Measurements from ENCODE around the gene GTSF1L.
"Not testable (repeated sequence)": the region's sequence is repeated elsewhere in the genome, so short reads cannot be mapped to it uniquely, and the experiment has no call there.

GTSF1L gene

GRCh38 chr20:43761386-43762340 lies 34.9 kb upstream of the GTSF1L start:
- ATAC-seq = no peak
- TF ChIP-seq POU6F1 (CRISPR knock-in tag; IDR thresholded peaks at IDR 0.05; ENCODE audit: borderline replicate concordance, low read depth) (no peak), TSHZ2 (CRISPR knock-in tag; IDR thresholded peaks at IDR 0.05) (no peak), ARNTL (CRISPR knock-in tag; IDR thresholded peaks at IDR 0.05; ENCODE audit: borderline replicate concordance, low read depth) (no peak)

GRCh38 chr20:43757888-43758287 lies 31.1 kb upstream of the GTSF1L start:
- ATAC-seq = not testable (repeated sequence)

GRCh38 chr20:43755851-43756250 lies 29.0 kb upstream of the GTSF1L start:
- ATAC-seq = no peak; the same call in 2 of the 3 replicates
- TF ChIP-seq ZFP3 (CRISPR knock-in tag; IDR thresholded peaks at IDR 0.05) (no peak), BACH2 (CRISPR knock-in tag; IDR thresholded peaks at IDR 0.05; ENCODE audit: borderline replicate concordance) (no peak), ISL1 (CRISPR knock-in tag; IDR thresholded peaks at IDR 0.05) (no peak), ZNF565 (CRISPR knock-in tag; conservative IDR thresholded peaks at IDR 0.05; ENCODE audit: low read depth) (no peak), TCF4 (CRISPR knock-in tag; IDR thresholded peaks at IDR 0.05; ENCODE audit: borderline replicate concordance) (no peak), ARNTL (CRISPR knock-in tag; IDR thresholded peaks at IDR 0.05; ENCODE audit: borderline replicate concordance, low read depth) (no peak)

GRCh38 chr20:43755390-43755789 lies 28.6 kb upstream of the GTSF1L start:
- ATAC-seq = peak; percentile 69

GRCh38 chr20:43752561-43753301 lies 25.9 kb upstream of the GTSF1L start:
- no peak for TF ChIP-seq CREB5 (CRISPR knock-in tag; IDR thresholded peaks at IDR 0.05; ENCODE audit: low read depth)
- TF ChIP-seq ARNTL (CRISPR knock-in tag; IDR thresholded peaks at IDR 0.05; ENCODE audit: borderline replicate concordance, low read depth) = no peak
- TF ChIP-seq RARB (CRISPR knock-in tag; IDR thresholded peaks at IDR 0.05) = no peak
- no peak for TF ChIP-seq GLIS3 (CRISPR knock-in tag; IDR thresholded peaks at IDR 0.05)
- no peak for TF ChIP-seq ZNF8 (CRISPR knock-in tag; IDR thresholded peaks at IDR 0.05)
- ATAC-seq = no peak

More at GRCh38 chr20:43755390-43755789, 28.6 kb upstream of the GTSF1L start:
- no peak for TF ChIP-seq ZFP3 (CRISPR knock-in tag; IDR thresholded peaks at IDR 0.05)
- no peak for TF ChIP-seq CSRNP3 (CRISPR knock-in tag; IDR thresholded peaks at IDR 0.05)

GRCh38 chr20:43752051-43752360 lies 25.2 kb upstream of the GTSF1L start:
- ATAC-seq = no peak
- TF ChIP-seq TCF4 (CRISPR knock-in tag; IDR thresholded peaks at IDR 0.05; ENCODE audit: borderline replicate concordance) = no peak
- no peak for TF ChIP-seq GLIS3 (CRISPR knock-in tag; IDR thresholded peaks at IDR 0.05)
- TF ChIP-seq ARNTL (CRISPR knock-in tag; IDR thresholded peaks at IDR 0.05; ENCODE audit: borderline replicate concordance, low read depth) = no peak
- TF ChIP-seq CREB5 (CRISPR knock-in tag; IDR thresholded peaks at IDR 0.05; ENCODE audit: low read depth) = no peak
- no peak for TF ChIP-seq ZFP3 (CRISPR knock-in tag; IDR thresholded peaks at IDR 0.05)
- no peak for TF ChIP-seq PPARA (CRISPR knock-in tag; IDR thresholded peaks at IDR 0.05; ENCODE audit: borderline replicate concordance)
- no peak for TF ChIP-seq CSDC2 (CRISPR knock-in tag; IDR thresholded peaks at IDR 0.05)
- no peak for TF ChIP-seq POU6F1 (CRISPR knock-in tag; IDR thresholded peaks at IDR 0.05; ENCODE audit: borderline replicate concordance, low read depth)
- no peak for TF ChIP-seq ISL1 (CRISPR knock-in tag; IDR thresholded peaks at IDR 0.05)
- no peak for TF ChIP-seq ZNF8 (CRISPR knock-in tag; IDR thresholded peaks at IDR 0.05)
- no peak for TF ChIP-seq ZC3H10 (CRISPR knock-in tag; IDR thresholded peaks at IDR 0.05)
- TF ChIP-seq OSR1 (CRISPR knock-in tag; IDR thresholded peaks at IDR 0.05) = no peak
- TF ChIP-seq ESRRG (CRISPR knock-in tag; IDR thresholded peaks at IDR 0.05) = no peak
